Activated CD8-positive, alpha-beta T cell treated with anti-CD3 and anti-CD28 coated beads for 36 hours (primary cell): ENCODE data around the gene PTPRN2. TPM values are rescaled to one million over a fixed set of nuclear protein-coding genes. Genes with fewer than 3 reads are reported as not detected.
"Not testable (repeated sequence)": the region's sequence is repeated elsewhere in the genome, so short reads cannot be mapped to it uniquely, and the experiment has no call there.

Source experiments
- ATAC-seq: fragments of 200-7000 bp; cut with Tn5 transposase; one replicate; pipeline ENCODE4 v1.10.0; 2021; ENCODE audit warnings: mild to moderate bottlenecking, moderate library complexity
- CTCF ChIA-PET: fragments of 350-600 bp; sonication (Branson Sonifier 250); formaldehyde crosslinking; loops from one replicate; lab custom pipeline; 2021; ENCODE audit warnings: antibody characterized with exemption; lab: Charles Lee
- POLR2A ChIA-PET: fragments of 350-600 bp; sonication (Branson Sonifier 250); formaldehyde crosslinking; loops from one replicate; lab custom pipeline; 2021; ENCODE audit warnings: antibody characterized with exemption; lab: Charles Lee
- DNase-seq: peaks from one replicate; pipeline ENCODE4 v3.0.0-alpha.2; 2020
- H3K27ac Mint-ChIP-seq: one replicate; pipeline ENCODE4 v1.8.0; 2021; ENCODE audit warnings: mild to moderate bottlenecking, mixed read lengths
- H3K27me3 Mint-ChIP-seq: one replicate; pipeline ENCODE4 v1.8.0; 2021; ENCODE audit warnings: mixed read lengths
- H3K36me3 Mint-ChIP-seq: one replicate; pipeline ENCODE4 v1.8.0; 2021; ENCODE audit warnings: low read depth, mixed read lengths
- H3K4me1 Mint-ChIP-seq: one replicate; pipeline ENCODE4 v1.8.0; 2021; ENCODE audit warnings: low read depth, mixed read lengths
- H3K4me3 Mint-ChIP-seq: one replicate; pipeline ENCODE4 v1.8.0; 2021; ENCODE audit warnings: mild to moderate bottlenecking, moderate library complexity, mixed read lengths
- H3K9me3 Mint-ChIP-seq: one replicate; pipeline ENCODE4 v1.8.0; 2021; ENCODE audit warnings: mixed read lengths
- CTCF ChIP-seq: fragments of 200-600 bp; IDR thresholded peaks from one replicate; pipeline ENCODE4 v1.8.0; 2022; ENCODE audit warnings: antibody characterized with exemption, mild to moderate bottlenecking
- intact Hi-C: fragments of 100-400 bp; cut with micrococcal nuclease; formaldehyde crosslinking; loops from one replicate; pipeline ENCODE4 v1.10.0; 2022
- total RNA-seq, 2 experiments: library from RNA; stranded (reverse); gene quantifications; one replicate each; pipeline ENCODE4 v1.2.3, GENCODE V29; 2021

PTPRN2 gene
- total RNA-seq, 2 experiments from 2014 or later, result 0.49 to 0.65 TPM

GRCh38 chr7:158354861-158355260, 232.8 kb downstream of the PTPRN2 start:
- H3K4me3 Mint-ChIP-seq, result no peak overlapping the region
- no peak for TF ChIP-seq CTCF
- POLR2A ChIA-PET, result no interaction called here
- H3K36me3 Mint-ChIP-seq, result peaks cover 2% of the 10 kb centered on the region
- intact Hi-C loops, result no loop called here
- DNase-seq (no peak), ATAC-seq (no peak)
- H3K4me1 Mint-ChIP-seq, result no peaks in the 10 kb centered on the region
- no peak overlapping the region for H3K27ac Mint-ChIP-seq
- peaks cover 5% of the 10 kb centered on the region for H3K27me3 Mint-ChIP-seq
- CTCF ChIA-PET, result interaction anchor here (1.1 to 1.4 kb wide), 4 partner anchors 9 to 923 kb away, joined by 3 to 5 read pairs (median 4); no protein-coding TSS in a partner anchor
- H3K9me3 Mint-ChIP-seq, result peaks cover 11% of the 10 kb centered on the region

GRCh38 chr7:158353606-158354570, 233.7 kb downstream of the PTPRN2 start:
- ATAC-seq (no peak), DNase-seq (peak; percentile 40)
- Mint-ChIP-seq H3K4me1 (no peaks in the 10 kb centered on the region), H3K27ac (no peak overlapping the region), H3K9me3 (peaks cover 11% of the 10 kb centered on the region), H3K4me3 (no peak overlapping the region), H3K27me3 (peaks cover 5% of the 10 kb centered on the region), H3K36me3 (peaks cover 2% of the 10 kb centered on the region)
- ChIA-PET CTCF (interaction anchor here (1.1 to 1.4 kb wide), 4 partner anchors 8 to 922 kb away, joined by 3 to 5 read pairs (median 4); no protein-coding TSS in a partner anchor), POLR2A (no interaction called here)
- intact Hi-C loops, result no loop called here
- peak; percentile 45 for TF ChIP-seq CTCF

- H3K4me3 Mint-ChIP-seq, H3K4me1 Mint-ChIP-seq, POLR2A ChIA-PET, H3K27ac Mint-ChIP-seq, intact Hi-C loops, H3K36me3 Mint-ChIP-seq, CTCF ChIA-PET, DNase-seq, ATAC-seq, H3K27me3 Mint-ChIP-seq: not testable (repeated sequence)
- H3K9me3 Mint-ChIP-seq, result peaks cover 11% of the 10 kb centered on the region
Measured at GRCh38 chr7:158351899-158352729, 235.5 kb downstream of the PTPRN2 start.

GRCh38 chr7:158351481-158351880, 236.1 kb downstream of the PTPRN2 start:
- Mint-ChIP-seq H3K4me3 (no peak overlapping the region), H3K27ac (no peak overlapping the region)
- intact Hi-C loops, result no loop called here

More at GRCh38 chr7:158351481-158351880, 236.1 kb downstream of the PTPRN2 start:
- ChIA-PET CTCF (no interaction called here), POLR2A (no interaction called here)
- H3K9me3 Mint-ChIP-seq, result peaks cover 11% of the 10 kb centered on the region
- no peak for TF ChIP-seq CTCF
- no peaks in the 10 kb centered on the region for H3K4me1 Mint-ChIP-seq
- no peak for ATAC-seq
- peaks cover 4% of the 10 kb centered on the region for H3K27me3 Mint-ChIP-seq
- peaks cover 2% of the 10 kb centered on the region for H3K36me3 Mint-ChIP-seq
- DNase-seq, result no peak
